Right kidney (tissue), 1 donor: Measurements from ENCODE around the gene ZNF786.
"Not testable (repeated sequence)": the region's sequence is repeated elsewhere in the genome, so short reads cannot be mapped to it uniquely, and the experiment has no call there.

Experiments used
- DNase-seq: peaks from one replicate; pipeline ENCODE4 v3.0.0-alpha.2; 2016

Gene ZNF786

DNA sequence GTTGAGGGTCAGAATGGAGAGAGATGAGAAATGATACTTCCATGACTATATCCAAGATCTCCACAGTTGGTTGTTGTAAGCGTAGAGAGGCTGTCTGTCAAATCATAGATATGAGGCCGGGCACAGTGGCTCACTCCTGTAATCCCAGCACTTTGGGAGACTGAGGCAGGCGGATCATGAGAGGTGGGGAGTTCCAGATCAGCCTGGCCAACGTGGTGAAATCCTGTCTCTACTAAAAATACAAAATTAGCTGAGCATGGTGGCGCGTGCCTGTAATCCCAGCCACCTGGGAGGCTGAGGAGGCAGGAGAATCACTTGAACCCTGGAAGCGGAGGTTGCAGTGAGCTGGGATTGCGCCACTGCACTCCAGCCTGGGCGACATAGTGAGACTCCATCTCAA lies 60.1 kb downstream of the ZNF786 start:
- DNase-seq, result not testable (repeated sequence)

DNA sequence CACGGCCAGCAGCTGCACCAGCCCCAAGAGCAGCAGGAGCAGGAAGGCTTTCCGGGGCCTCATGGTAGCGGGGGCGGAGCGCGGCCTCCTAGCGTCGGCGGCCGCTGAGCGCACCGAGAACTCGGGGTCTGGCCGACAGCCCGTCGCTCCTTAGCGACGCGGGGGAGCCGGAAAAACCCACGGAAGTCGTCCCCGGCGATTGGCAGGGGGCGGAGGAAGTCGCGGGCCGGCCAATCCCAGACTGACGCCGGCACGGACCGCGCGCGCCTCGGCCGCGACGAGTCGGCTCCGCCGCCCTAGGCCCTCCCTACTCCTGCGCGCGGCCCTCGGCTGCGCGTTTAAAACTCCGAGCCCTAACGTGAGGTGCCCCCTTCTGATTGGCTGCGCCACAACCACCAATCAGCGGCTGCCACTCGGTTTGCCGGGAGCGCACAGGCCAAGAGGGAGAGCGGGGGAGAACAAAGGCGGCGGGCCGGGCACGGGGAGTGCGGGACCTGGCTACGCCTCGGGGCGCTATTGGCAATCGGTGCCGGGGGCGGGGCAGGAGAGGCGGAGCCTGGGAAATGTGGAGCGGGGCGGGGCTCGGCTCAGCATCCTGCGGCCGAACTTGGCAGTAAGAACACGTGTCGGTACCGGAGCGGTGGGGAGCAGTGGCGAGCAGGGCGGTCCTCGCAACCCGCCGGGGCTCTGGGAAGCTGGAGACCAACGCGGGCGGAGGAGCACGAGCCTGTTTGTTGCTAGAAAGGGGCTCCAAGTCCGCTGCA lies 62.0 kb downstream of the ZNF786 start, which contains the start of gene PDIA4:
Gene PDIA4 (minus strand): TSS at position 160 of the 764 bp plus-strand sequence. CDS start 97 bp downstream, at position 63.
- peak; percentile 94 for DNase-seq

DNA sequence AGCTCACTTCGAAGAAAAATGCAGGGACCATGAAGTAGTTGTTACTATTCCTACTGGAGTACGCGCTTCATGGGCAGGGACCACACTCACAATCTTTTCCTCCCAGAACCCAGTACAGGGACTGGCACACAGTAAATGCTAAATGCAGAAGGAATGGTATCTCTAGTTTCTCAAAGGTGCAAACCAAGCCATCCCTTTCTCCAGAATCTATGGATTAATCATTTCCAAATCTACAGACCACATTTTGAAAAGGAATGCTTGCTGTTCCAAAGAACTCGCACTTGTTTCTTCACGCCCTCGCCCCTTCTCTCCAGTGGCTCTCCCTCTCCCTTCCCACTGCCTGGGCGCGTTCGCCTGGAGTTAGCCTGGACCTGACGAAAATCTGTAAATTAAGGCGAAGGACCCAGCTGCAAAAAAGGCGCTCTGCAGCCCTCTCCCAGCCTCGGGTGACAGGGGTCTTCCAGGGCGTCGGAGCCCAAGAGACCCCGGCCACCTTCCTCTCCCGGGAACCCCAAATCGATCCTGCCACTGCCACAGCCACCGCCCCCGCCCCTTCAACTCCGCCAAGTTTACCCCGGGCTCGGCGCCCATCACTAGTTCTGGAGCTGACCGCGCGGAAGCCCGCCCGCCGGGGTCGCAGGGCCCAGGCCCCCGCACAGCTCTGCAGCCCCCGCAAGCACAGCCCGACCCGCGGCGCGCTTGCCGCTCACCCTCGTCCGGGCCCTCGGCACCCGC lies 62.7 kb downstream of the ZNF786 start:
- no peak for DNase-seq

DNA sequence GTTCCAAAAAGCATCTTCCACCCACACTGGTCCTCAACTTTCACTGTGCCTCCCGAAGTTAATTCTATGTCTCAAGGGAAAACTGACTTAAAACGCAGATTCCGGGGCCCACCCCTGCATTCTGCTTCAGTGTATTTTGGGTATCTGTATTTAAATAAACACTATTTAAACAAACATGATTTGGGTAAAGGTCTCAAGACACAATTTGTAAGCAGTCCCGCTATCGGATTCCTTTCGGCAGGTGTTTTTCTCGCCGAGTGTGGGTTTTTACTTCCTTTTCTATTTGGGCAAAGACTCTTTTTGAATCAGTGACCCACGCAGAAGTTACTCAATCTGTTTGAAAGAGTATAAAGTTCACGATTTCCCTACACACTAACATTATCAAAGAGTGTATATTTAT lies 63.5 kb downstream of the ZNF786 start:
- no peak for DNase-seq

DNA sequence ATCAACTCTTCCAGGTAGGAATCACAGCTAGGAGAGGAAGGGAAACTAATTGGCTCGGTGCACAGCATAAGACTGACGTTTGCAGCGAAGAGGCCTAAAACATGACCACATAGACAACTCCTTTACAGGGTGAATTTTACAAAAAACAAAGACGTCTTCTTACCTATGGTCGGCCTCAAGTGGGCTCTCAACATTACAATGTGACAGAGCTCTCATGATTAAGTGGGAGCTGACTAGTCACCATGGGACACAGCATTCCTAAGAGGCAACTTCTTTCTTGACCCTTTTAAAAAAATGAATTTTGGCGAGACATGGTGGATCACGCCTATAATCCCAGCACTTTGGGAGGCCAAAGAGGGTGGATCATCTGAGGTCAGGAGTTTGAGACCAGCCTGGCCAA lies 66.9 kb downstream of the ZNF786 start:
- DNase-seq, result no peak

GRCh38 chr7:149022756-149023360 lies 67.7 kb downstream of the ZNF786 start:
- no peak for DNase-seq

GRCh38 chr7:149021725-149022062 lies 68.8 kb downstream of the ZNF786 start:
- DNase-seq, result no peak

DNA sequence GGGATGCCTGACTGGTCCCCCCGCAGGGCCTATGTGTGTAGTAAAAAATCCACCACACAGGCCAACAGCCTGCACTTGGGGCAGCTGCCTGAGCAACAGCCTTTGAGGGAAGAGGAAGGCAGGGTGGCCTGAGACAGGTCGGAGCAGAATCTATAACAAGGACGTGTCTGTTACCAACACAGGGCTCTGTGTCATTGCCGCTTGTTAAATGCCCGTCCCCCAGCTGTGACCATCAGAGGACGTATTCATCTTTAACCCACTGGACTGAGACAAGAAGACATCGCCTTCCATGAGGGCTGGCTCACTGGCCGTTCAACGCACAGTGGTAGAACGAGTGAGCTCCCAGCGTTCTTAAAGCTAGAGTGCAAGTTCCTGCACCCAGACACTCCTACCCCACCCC lies 70.0 kb downstream of the ZNF786 start:
- no peak for DNase-seq
